Fibroblast of the conjunctiva (primary cell): ENCODE measurements around the gene CTAG1A.
"Not testable (repeated sequence)": the region's sequence is repeated elsewhere in the genome, so short reads cannot be mapped to it uniquely, and the experiment has no call there.

Experiments used
- DNase-seq: peaks from one replicate; pipeline ENCODE4 v3.0.0-alpha.2; 2010; ENCODE audit warnings: low read depth

Gene CTAG1A

GRCh38 chrX:154613586-154613985 lies 28.7 kb downstream of the CTAG1A start:
- not testable (repeated sequence) for DNase-seq

GRCh38 chrX:154619182-154619581 lies 34.2 kb downstream of the CTAG1A start, which contains the start of gene CTAG1B:
Gene CTAG1B (minus strand): TSS chrX:154619282. CDS start chrX:154619218, 64 bp downstream.
- not testable (repeated sequence) for DNase-seq

GRCh38 chrX:154620767-154621414 lies 36.0 kb downstream of the CTAG1A start:
- DNase-seq, result not testable (repeated sequence)

- not testable (repeated sequence) for DNase-seq
Observed at GRCh38 chrX:154628960-154629359, 44.0 kb downstream of the CTAG1A start.

- DNase-seq, result not testable (repeated sequence)
Observed at GRCh38 chrX:154630949-154631348, 46.0 kb downstream of the CTAG1A start.

GRCh38 chrX:154633661-154634060 lies 48.7 kb downstream of the CTAG1A start:
- not testable (repeated sequence) for DNase-seq
